ENCODE measurements around the gene GUCA2B.

GUCA2B gene

DNA sequence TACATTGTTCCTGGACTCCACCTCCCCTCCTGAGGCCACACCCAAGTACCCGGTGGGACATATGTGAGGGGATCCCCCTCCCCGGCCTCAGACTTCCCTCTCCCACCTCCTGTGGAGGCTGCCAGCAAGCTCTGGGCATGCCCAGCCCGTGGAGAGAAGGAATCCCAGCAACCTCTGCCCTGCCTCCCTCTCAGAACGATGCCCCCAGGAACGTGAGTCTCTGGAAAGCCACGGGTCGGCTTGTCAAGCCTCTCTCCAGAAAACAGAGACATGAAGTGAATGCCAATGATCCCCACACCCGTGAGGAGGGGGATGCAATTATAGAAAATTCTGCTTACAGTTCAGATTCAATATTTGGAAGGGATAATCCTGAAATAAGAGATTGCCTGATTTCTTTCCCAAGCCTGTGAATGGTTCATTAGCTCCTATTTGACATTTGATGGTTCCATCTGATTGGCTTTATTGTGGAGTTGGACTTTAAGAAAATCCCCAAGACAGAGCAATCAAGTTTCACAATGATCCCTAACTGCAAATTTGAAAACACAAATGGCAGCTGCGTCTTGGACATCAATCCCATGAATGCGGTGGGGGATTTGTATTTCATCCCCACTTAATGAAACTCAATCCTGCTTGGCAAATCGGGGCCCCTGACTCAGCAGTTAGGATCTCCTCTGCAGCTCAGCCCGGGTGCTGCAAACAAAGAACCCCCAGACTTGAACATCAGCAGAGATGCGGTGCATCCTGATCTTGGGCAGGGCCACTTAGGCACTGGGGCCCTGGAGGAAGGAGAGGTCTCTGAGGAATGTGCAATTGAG, 9.1 kb upstream of the GUCA2B start:
- DNase-seq = no peak

GRCh38 chr1:42144711-42145388, 8.4 kb upstream of the GUCA2B start:
- DNase-seq = no peak

DNA sequence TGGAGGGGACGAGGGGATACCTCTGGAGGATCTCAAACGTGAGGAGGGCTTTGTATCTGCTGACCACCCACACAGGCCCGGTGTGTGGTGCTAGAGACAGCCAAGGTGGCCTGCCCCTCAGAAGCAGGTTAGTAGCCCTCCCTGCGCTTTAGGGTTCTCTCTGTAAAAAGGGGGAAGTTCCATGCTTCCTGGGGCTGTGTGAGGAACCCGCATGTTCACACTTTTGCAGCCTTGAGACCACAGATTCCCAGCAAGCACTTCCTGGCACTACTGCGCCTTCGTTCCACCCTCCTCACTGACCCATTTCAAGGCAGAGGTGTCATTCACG, 7.9 kb upstream of the GUCA2B start:
- DNase-seq = no peak

GRCh38 chr1:42145764-42146625, 7.2 kb upstream of the GUCA2B start:
- no peak for DNase-seq

DNA sequence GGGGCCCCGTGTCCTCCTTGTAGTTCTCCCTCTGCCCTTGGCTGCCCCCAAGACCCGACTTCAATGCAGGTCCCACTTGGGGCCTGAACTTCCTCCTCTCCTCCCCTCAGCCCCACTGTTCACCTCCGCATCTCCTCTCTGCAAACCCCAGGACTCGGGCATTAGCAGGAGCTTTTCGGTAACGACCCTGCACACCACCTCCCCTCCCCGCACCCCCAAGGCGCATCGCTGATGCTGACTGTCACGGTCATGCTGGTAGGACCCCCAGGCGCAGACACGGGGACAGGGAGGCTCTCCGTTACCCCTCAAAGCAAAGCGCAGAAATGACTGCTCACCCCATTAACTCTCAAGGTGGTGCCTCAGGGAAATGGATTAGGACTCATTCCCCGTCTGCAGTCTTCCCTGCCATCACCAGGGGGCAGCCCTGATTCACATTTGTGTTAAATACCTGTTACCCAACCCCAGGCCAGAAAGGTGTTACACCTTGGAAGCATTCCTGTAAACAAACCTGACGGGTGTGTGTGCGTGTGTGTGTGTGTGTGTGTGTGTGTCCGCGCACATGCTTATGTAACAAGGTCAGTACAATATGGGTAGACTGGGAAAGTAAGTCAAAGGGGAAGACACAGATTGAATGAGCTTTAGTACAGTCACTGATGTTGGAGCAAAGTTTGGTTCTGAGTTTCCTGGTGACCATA, 6.4 kb upstream of the GUCA2B start:
- DNase-seq = peak; percentile 45

DNA sequence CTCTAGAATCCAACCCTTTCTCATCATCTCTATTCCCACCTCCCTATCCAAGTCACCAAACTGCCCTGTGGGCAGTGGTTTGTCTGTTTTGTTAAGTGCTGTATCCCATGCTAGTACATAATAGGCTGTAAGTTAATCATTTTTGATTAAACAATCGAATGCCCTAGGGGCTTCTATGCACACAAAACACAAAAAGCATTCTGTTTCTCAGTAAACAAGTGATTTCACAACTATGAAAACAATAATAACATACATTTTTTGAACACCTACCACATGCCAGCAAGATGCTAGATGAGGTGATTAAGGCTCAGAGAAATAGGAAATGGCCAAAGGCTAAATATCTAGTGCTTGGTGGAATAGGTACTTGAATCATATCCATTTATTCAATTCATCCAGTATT, 5.0 kb upstream of the GUCA2B start:
- no peak for DNase-seq

- DNase-seq = no peak
These were observed 2.6 kb upstream of the GUCA2B start for GRCh38 chr1:42150651-42151050.

DNA sequence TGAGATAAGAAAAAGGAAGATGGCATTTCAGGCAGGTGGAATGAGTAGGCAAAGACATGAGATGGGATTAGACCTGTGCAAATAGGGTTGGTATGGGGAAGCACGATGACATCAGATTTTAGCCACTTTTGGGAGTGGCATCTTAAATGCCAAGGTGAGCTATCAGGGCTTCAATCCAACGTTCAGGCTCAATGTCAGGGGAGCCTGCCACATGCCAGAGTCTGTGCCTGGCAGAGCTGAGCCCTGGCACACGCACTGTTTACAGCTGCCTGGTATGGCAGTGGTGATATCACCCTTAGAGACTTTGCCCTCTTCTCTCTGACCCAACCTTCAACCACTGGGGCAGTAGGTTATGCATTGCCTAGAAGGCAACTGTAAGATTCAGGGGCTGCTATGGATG, 1.1 kb upstream of the GUCA2B start:
- no peak for DNase-seq

DNA sequence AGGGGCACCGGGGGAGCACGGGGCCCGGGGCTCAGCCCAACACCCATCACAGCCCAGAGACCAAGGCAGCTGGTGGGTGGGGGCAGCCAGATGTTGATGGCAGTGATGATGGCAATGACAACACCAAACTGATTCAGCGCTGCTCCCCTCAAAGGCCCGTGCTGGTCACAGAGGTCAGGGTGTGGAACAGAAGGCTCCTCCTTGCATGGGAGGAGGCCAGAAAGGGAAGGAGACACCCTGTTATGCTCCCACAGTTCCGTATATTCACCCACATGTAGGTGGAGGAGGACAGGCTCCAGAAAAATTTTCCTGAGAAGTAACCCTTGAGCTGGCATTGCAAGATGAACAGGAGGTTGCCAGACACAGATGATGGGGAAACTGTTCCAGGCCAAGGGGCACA, 414 bp downstream of the GUCA2B start:
- DNase-seq = no peak

GRCh38 chr1:42154685-42155084, 1.5 kb downstream of the GUCA2B start:
- no peak for DNase-seq

GRCh38 chr1:42155362-42155761, 2.2 kb downstream of the GUCA2B start:
- DNase-seq = no peak

DNA sequence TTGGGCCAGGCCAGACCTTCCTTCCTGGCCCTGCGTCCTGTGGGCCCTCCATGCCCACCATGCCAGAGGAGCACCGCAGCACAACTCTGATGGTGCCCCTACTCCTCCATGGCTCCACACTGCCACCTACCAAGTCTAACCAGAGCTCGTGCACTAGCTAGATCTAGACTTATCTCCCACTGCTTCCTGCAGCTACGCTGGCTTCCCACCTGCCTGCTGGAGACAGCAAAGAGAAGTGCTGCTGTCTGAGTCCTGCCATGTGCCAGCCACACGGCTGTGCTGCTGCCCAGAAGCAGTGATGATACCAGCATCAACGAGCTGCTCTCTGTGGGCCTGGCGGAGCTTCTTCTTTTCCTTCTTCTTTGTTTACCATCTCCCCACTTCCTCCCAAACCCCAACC, 4.5 kb downstream of the GUCA2B start:
- DNase-seq = no peak

- DNase-seq = no peak
These were observed 5.0 kb downstream of the GUCA2B start for GRCh38 chr1:42158189-42158588.

GRCh38 chr1:42162181-42162580, 9.0 kb downstream of the GUCA2B start:
- no peak for DNase-seq

GRCh38 chr1:42163114-42163513, 9.9 kb downstream of the GUCA2B start:
- DNase-seq = no peak

- DNase-seq = no peak
These were observed 10.6 kb downstream of the GUCA2B start for GRCh38 chr1:42163536-42164503.

DNA sequence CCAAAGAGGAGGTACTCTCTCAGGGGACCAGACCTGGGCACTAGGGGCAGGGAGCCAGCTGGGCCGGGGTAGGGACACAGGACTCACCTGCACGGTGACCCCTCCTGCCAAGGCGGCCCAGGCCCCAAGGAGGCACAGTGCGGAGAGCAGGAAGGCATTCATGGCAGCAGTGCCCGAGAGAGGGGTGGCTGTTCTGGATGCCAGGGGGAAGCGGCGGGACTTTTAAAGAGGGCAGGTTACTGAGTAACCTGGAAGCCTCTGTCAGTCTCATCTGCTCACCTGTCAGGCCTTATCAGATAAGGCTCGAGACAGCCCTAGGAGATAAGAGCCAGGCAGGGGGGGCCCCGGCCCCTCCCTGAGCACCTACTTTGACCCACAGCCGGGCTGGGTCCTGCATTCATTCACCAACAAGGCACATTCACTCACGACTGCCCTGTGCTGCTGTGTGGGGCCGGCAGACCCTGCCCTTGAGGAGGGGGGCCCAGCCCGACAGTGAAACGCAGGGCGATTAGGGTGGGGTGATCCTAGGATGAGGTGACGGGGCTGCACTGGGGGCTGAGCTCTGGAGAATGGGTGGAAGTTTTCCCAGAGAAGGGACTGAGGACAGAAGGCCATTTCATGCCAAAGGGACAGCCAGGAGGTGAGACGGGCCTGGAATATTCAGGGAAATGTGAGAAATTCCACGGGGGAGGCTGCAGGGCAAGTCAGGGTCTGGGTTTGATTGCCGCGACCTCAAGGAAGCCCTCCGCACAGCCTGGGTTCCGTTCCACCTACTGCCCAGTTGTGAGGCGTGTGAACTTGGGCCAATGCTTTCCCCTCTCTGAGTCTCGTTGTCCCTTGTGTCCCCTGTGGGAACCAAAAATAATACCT, 11.6 kb downstream of the GUCA2B start, which contains the start of gene GUCA2A:
Gene GUCA2A (minus strand): TSS at position 195 of the 870 bp plus-strand sequence. CDS start 33 bp downstream, at position 162.
- DNase-seq = no peak

DNA sequence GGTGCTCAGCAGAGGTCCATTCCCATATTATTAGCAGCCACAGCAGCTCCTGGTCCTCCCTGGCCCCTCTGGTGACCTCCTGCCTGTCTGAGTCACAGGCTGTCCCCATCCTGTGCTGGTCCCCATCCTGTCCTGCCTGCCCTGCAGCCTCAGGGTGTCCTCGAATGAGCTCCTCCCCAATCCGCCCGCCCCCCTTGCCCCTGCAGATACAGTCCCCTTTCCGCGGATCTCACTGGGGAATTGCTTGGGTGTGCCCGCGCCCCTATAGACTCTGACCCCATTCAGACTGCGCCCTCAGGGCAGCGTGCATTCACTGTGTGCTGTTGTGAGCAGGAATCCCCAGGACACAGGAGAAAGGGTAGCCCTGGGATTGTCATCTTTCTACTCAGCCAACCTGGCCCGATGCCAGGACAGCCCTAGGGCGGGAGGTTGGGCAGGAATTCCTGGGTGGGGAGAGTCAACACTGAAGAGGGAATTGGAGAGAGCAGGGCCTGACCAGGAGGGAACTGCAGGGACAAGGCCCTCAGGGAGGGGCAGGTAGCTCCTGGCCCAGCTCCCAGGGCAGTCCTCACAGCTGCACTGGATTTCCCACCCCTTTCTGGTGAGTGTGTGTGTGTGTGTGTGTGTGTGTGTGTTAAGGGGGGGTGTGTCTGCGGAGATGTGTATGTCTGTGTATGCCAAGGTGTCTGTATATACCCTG, 12.5 kb downstream of the GUCA2B start:
- no peak for DNase-seq

DNA sequence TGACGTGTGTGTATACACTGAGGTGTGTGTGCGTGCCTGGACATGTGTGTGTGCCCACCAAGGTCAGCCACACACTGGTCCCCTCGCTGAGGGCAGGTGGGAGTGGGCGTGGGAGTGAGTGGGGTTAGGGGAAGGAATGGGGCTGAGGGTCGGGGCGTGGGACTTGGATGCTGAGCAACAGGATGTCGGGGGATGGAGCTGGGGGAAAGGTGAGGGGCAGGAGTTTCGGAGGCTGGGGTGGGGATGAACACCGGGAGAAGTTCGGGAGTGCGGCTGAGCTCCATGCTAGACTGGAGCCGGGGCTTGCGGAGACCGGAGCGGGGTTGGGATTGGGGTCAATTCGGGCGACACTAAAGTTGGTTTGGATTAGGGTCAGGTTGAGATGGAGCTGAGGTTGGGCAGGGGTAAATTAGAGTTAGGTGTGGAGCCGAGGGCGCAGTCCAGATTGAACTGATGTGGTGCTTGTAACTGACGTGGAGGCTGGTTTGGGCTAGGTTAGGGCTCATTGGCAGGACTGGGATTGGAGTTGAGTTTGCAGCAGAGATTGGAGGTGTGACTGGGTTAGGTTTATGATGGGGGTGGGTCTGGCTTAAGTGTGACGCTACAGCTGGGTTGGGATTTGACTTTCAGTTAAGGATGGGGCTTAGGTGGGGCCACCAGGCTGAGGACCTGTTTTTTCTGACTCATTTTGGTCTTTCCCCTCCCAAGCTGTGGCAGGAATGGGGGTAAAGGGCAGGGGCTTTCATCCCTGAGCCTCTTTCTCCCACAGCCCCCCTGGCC, 14.6 kb downstream of the GUCA2B start:
- no peak for DNase-seq
